ENCODE results near the gene GABPB1.

- no peak for TF ChIP-seq EZH2 (IDR thresholded peaks at IDR 0.05; ENCODE audit: borderline replicate concordance, low read depth, low read length, poor library complexity, severe bottlenecking)
- no peak for TF ChIP-seq CTCF (conservative IDR thresholded peaks at IDR 0.05; ENCODE audit: low read depth, low read length)
Measured at GRCh38 chr15:50328116-50328515, 26.9 kb downstream of the GABPB1 start.
